ENCODE results near the gene RNF169. TPM values are rescaled to one million over a fixed set of nuclear protein-coding genes. Genes with fewer than 3 reads are reported as not detected.
"Not testable (repeated sequence)": the region's sequence is repeated elsewhere in the genome, so short reads cannot be mapped to it uniquely, and the experiment has no call there.

Gene RNF169
- total and polyA plus RNA-seq, 4 donors: 0.60 to 11.0 (median 5.1) TPM

DNA sequence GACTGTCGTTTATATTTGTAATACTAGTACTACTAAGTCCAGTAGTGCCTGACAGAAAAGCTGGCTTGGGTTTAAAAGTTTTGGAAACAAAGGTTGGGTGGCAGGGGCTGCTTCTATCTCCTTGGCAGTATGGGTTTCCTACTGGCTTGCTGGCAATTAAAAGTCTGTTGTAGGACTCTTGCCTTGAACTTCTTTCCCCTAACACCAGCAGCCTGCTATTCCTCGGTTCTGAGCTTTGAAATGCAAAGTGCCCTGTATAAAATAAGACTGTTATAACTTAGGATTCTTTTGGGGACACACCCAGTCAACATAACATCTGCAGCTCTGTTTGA is 1.3 kb downstream of the RNF169 start:
- H3K36me3 ChIP-seq (ENCODE audit: control insufficient read depth in 4 of 4, insufficient read depth in 3 of 4, low read depth in 1 of 4, low read length in 3 of 4): no peaks in the 10 kb centered on the region
- H3K27me3 ChIP-seq (ENCODE audit: control insufficient read depth in 4 of 4, insufficient read depth in 4 of 4, low read length in 3 of 4): no peaks in the 10 kb centered on the region
- H3K9me3 ChIP-seq (ENCODE audit: control insufficient read depth in 4 of 4, low read length in 3 of 4): no peaks in the 10 kb centered on the region
- H3K27ac ChIP-seq (ENCODE audit: low read depth in 1 of 2, low read length in 2 of 2): no peak overlapping the region
- TF ChIP-seq RXRA (IDR thresholded peaks at IDR 0.05) (no peak), FOXA2 (IDR thresholded peaks at IDR 0.05) (no peak), JUND (IDR thresholded peaks at IDR 0.05) (no peak), HNF4A (conservative IDR thresholded peaks at IDR 0.05) (no peak), NR2F2 (IDR thresholded peaks at IDR 0.05) (no peak), RAD21 (IDR thresholded peaks at IDR 0.05) (no peak), HNF4G (IDR thresholded peaks at IDR 0.05) (no peak)
- TF ChIP-seq, protein P1, sequence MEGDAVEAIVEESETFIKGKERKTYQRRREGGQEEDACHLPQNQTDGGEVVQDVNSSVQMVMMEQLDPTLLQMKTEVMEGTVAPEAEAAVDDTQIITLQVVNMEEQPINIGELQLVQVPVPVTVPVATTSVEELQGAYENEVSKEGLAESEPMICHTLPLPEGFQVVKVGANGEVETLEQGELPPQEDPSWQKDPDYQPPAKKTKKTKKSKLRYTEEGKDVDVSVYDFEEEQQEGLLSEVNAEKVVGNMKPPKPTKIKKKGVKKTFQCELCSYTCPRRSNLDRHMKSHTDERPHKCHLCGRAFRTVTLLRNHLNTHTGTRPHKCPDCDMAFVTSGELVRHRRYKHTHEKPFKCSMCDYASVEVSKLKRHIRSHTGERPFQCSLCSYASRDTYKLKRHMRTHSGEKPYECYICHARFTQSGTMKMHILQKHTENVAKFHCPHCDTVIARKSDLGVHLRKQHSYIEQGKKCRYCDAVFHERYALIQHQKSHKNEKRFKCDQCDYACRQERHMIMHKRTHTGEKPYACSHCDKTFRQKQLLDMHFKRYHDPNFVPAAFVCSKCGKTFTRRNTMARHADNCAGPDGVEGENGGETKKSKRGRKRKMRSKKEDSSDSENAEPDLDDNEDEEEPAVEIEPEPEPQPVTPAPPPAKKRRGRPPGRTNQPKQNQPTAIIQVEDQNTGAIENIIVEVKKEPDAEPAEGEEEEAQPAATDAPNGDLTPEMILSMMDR (IDR thresholded peaks at IDR 0.05; ENCODE audit: low read depth, low read length, missing input control): no peak
- TF ChIP-seq, protein P2, sequence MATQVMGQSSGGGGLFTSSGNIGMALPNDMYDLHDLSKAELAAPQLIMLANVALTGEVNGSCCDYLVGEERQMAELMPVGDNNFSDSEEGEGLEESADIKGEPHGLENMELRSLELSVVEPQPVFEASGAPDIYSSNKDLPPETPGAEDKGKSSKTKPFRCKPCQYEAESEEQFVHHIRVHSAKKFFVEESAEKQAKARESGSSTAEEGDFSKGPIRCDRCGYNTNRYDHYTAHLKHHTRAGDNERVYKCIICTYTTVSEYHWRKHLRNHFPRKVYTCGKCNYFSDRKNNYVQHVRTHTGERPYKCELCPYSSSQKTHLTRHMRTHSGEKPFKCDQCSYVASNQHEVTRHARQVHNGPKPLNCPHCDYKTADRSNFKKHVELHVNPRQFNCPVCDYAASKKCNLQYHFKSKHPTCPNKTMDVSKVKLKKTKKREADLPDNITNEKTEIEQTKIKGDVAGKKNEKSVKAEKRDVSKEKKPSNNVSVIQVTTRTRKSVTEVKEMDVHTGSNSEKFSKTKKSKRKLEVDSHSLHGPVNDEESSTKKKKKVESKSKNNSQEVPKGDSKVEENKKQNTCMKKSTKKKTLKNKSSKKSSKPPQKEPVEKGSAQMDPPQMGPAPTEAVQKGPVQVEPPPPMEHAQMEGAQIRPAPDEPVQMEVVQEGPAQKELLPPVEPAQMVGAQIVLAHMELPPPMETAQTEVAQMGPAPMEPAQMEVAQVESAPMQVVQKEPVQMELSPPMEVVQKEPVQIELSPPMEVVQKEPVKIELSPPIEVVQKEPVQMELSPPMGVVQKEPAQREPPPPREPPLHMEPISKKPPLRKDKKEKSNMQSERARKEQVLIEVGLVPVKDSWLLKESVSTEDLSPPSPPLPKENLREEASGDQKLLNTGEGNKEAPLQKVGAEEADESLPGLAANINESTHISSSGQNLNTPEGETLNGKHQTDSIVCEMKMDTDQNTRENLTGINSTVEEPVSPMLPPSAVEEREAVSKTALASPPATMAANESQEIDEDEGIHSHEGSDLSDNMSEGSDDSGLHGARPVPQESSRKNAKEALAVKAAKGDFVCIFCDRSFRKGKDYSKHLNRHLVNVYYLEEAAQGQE (IDR thresholded peaks at IDR 0.05): no peak
- TF ChIP-seq, protein P3, sequence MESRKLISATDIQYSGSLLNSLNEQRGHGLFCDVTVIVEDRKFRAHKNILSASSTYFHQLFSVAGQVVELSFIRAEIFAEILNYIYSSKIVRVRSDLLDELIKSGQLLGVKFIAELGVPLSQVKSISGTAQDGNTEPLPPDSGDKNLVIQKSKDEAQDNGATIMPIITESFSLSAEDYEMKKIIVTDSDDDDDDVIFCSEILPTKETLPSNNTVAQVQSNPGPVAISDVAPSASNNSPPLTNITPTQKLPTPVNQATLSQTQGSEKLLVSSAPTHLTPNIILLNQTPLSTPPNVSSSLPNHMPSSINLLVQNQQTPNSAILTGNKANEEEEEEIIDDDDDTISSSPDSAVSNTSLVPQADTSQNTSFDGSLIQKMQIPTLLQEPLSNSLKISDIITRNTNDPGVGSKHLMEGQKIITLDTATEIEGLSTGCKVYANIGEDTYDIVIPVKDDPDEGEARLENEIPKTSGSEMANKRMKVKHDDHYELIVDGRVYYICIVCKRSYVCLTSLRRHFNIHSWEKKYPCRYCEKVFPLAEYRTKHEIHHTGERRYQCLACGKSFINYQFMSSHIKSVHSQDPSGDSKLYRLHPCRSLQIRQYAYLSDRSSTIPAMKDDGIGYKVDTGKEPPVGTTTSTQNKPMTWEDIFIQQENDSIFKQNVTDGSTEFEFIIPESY (IDR thresholded peaks at IDR 0.05): no peak
- TF ChIP-seq, protein P4, sequence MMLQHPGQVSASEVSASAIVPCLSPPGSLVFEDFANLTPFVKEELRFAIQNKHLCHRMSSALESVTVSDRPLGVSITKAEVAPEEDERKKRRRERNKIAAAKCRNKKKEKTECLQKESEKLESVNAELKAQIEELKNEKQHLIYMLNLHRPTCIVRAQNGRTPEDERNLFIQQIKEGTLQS (IDR thresholded peaks at IDR 0.05): no peak
- TF ChIP-seq, protein P5, sequence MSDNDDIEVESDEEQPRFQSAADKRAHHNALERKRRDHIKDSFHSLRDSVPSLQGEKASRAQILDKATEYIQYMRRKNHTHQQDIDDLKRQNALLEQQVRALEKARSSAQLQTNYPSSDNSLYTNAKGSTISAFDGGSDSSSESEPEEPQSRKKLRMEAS (IDR thresholded peaks at IDR 0.05): no peak
- H3K9ac ChIP-seq (ENCODE audit: low read depth in 1 of 2, low read length in 2 of 2): no peak overlapping the region
- no peak for DNase-seq (ENCODE audit: low spot score)
- peak overlapping the region; percentile 33 to 98 (median 63) for H3K4me3 ChIP-seq (ENCODE audit: low read depth in 1 of 3, low read length in 3 of 3)
- H3K4me1 ChIP-seq (ENCODE audit: control insufficient read depth in 4 of 4, insufficient read depth in 4 of 4, low read length in 3 of 4): peaks cover 6 to 27% (median 14%) of the 10 kb centered on the region in 4 donors
- 32% methylated on average over 2 of the region's 2 CpGs for WGBS

DNA sequence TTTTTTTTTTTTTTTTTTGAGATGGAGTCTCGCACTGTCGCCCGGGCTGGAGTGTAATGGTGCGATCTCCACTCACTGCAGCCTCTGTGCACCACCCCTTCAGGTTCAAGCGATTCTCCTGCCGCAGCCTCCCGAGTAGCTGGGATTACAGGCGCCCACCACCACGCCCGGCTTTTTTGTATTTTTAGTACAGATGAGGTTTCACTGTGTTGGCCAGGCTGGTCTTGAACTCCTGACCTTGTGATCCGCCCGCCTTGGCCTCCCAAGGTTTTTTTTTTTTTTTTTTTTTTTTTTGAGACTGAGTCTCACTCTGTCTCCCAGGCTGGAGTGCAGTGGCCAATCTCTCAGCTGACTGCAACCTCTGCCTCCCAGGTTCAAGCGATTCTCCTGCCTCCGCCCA is 1.9 kb downstream of the RNF169 start:
- 97% methylated on average over 14 of the region's 14 CpGs for WGBS
- not testable (repeated sequence) for H3K9me3 ChIP-seq (ENCODE audit: control insufficient read depth in 4 of 4, low read length in 3 of 4); H3K36me3 ChIP-seq (ENCODE audit: control insufficient read depth in 4 of 4, insufficient read depth in 3 of 4, low read depth in 1 of 4, low read length in 3 of 4); H3K4me3 ChIP-seq (ENCODE audit: low read depth in 1 of 3, low read length in 3 of 3); H3K9ac ChIP-seq (ENCODE audit: low read depth in 1 of 2, low read length in 2 of 2); H3K27ac ChIP-seq (ENCODE audit: low read depth in 1 of 2, low read length in 2 of 2); H3K27me3 ChIP-seq (ENCODE audit: control insufficient read depth in 4 of 4, insufficient read depth in 4 of 4, low read length in 3 of 4); DNase-seq (ENCODE audit: low spot score)
- H3K4me1 ChIP-seq (ENCODE audit: control insufficient read depth in 4 of 4, insufficient read depth in 4 of 4, low read length in 3 of 4): peaks cover 8 to 30% (median 14%) of the 10 kb centered on the region in 4 donors

Measured in liver (tissue), 9 donors.